Hepatocyte (in vitro differentiated cells): ENCODE measurements around the gene ZNF423. TPM values are rescaled to one million over a fixed set of nuclear protein-coding genes. Genes with fewer than 3 reads are reported as not detected.

Experiments used
- DNase-seq: peaks from one replicate; pipeline ENCODE4 v3.0.0-alpha.2; 2016; ENCODE audit warnings: low spot score
- H2AFZ ChIP-seq: fragments of 200-600 bp; sonication (generic); 2 replicates; pipeline ENCODE4 v1.6.0; 2016; ENCODE audit warnings: antibody characterized with exemption, mild to moderate bottlenecking
- H3K27ac ChIP-seq: fragments of 200-600 bp; sonication (generic); 2 replicates; pipeline ENCODE4 v1.5.1; 2016; ENCODE audit warnings: mild to moderate bottlenecking
- H3K27me3 ChIP-seq: fragments of 200-600 bp; sonication (generic); 2 replicates; pipeline ENCODE4 v1.6.1; 2016
- H3K36me3 ChIP-seq: fragments of 200-600 bp; sonication (generic); replicated peaks from 2 replicates; pipeline ENCODE4 v1.5.1; 2016; ENCODE audit warnings: low read depth; ENCODE audit not compliant: insufficient read depth
- H3K4me1 ChIP-seq: fragments of 200-600 bp; sonication (generic); 2 replicates; pipeline ENCODE4 v1.5.1; 2016; ENCODE audit warnings: mild to moderate bottlenecking, moderate library complexity; ENCODE audit not compliant: insufficient read depth
- H3K4me2 ChIP-seq: fragments of 200-600 bp; sonication (generic); 2 replicates; pipeline ENCODE4 v1.6.0; 2016
- H3K4me3 ChIP-seq: fragments of 200-600 bp; sonication (generic); 2 replicates; pipeline ENCODE4 v1.5.1; 2016; ENCODE audit warnings: mild to moderate bottlenecking
- H3K79me2 ChIP-seq: fragments of 200-600 bp; sonication (generic); 2 replicates; pipeline ENCODE4 v1.6.0; 2017; ENCODE audit warnings: mild to moderate bottlenecking
- H3K9me2 ChIP-seq: fragments of 200-600 bp; sonication (generic); replicated peaks from 2 replicates; pipeline ENCODE4 v1.6.0; 2017; ENCODE audit warnings: mild to moderate bottlenecking; ENCODE audit not compliant: insufficient read depth
- H3K9me3 ChIP-seq: fragments of 200-600 bp; sonication (generic); 2 replicates; pipeline ENCODE4 v1.5.1; 2016; ENCODE audit warnings: low read depth, mild to moderate bottlenecking
- H4K20me1 ChIP-seq: fragments of 200-600 bp; sonication (generic); 2 replicates; pipeline ENCODE4 v1.6.0; 2016; ENCODE audit warnings: mild to moderate bottlenecking; ENCODE audit not compliant: insufficient read depth, poor library complexity, severe bottlenecking
- EZH2 ChIP-seq: fragments of 200-600 bp; sonication (generic); IDR thresholded peaks from 2 replicates; pipeline ENCODE4 v1.6.1; 2016; ENCODE audit warnings: antibody characterized with exemption, mild to moderate bottlenecking, borderline replicate concordance
- EZH2phosphoT487 ChIP-seq: fragments of 200-600 bp; sonication (generic); IDR thresholded peaks from one replicate; pipeline ENCODE4 v1.6.1; 2018; ENCODE audit warnings: antibody characterized with exemption, mild to moderate bottlenecking, low read depth, moderate library complexity; ENCODE audit not compliant: unreplicated experiment, severe bottlenecking
- WGBS: methylation state at CpG from one replicate; pipeline ENCODE4 v1.1.6; 2016; ENCODE audit warnings: low lambda C conversion rate; ENCODE audit errors: missing lambda C conversion rate; 5-methylcytosine and 5-hydroxymethylcytosine counted together
- polyA plus RNA-seq: library from polyadenylated mRNA; unstranded; fragments of >200 nt; fragmentation: Nextera tagmentation; extraction: Ambion mirVana; gene quantifications from 2 replicates; pipeline ENCODE4 v1.2.1, GENCODE V29; 2016
- total RNA-seq: library from RNA; depleted of rRNA; stranded (reverse); fragments of >200 nt; gene quantifications from 2 replicates; pipeline ENCODE4 v1.2.3, GENCODE V29; 2014
- TF ChIP-seq, protein P1 (sequence below): fragments of 200-600 bp; sonication (generic); IDR thresholded peaks from 2 replicates; pipeline ENCODE4 v1.5.1; 2016; ENCODE audit warnings: antibody characterized with exemption, mild to moderate bottlenecking; ENCODE audit not compliant: poor library complexity

The ZNF423 gene
- total and polyA plus RNA-seq, 2 experiments from 2014 or later, result 9.6 to 11.8 TPM

DNA sequence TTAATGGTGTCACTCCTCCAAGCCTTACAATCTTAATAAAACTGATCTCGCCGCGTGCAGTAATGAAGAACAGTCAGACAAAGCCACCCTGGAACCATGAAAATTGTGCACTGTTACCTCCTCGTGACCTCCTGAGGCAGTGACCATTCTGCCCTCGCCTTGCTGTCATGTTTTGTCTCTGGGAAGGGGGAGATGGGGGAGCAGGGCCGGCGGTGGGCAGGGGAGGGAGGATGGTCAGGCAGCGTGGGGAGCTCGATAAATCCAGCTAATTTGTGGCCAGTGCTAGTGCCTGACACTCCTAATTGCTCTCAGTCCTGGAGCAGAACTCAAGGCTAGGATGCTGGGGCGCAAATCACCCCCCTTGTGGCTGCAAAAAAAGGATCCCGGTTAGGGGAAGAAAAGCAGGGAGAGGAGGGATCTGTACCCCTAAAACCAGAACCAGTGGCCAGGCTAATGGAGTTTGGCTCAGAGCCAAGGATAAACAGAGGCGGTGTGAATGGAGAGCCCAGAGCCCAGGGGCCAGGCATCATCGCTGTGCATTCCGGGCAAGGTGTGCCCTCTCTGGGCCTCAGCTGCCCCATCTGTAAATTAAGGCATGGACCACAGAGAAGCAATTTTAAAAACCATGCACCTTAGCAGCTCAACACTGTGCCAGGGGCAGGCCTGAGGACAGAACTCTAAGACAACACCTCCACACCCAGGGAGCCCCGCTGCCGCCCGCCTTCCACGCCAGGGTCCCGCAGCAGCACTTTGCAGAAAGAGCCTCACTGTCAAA is 113.3 kb downstream of the ZNF423 start:
- no peaks in the 10 kb centered on the region for H3K36me3 ChIP-seq
- no peaks in the 10 kb centered on the region for H3K9me3 ChIP-seq
- no peaks in the 10 kb centered on the region for H3K9me2 ChIP-seq
- H4K20me1 ChIP-seq, result no peaks in the 10 kb centered on the region
- no peak for DNase-seq
- TF ChIP-seq, protein P1, sequence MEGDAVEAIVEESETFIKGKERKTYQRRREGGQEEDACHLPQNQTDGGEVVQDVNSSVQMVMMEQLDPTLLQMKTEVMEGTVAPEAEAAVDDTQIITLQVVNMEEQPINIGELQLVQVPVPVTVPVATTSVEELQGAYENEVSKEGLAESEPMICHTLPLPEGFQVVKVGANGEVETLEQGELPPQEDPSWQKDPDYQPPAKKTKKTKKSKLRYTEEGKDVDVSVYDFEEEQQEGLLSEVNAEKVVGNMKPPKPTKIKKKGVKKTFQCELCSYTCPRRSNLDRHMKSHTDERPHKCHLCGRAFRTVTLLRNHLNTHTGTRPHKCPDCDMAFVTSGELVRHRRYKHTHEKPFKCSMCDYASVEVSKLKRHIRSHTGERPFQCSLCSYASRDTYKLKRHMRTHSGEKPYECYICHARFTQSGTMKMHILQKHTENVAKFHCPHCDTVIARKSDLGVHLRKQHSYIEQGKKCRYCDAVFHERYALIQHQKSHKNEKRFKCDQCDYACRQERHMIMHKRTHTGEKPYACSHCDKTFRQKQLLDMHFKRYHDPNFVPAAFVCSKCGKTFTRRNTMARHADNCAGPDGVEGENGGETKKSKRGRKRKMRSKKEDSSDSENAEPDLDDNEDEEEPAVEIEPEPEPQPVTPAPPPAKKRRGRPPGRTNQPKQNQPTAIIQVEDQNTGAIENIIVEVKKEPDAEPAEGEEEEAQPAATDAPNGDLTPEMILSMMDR, result no peak
- TF ChIP-seq EZH2phosphoT487, result no peak
- TF ChIP-seq EZH2, result no peak
- H3K4me1 ChIP-seq, result no peaks in the 10 kb centered on the region
- no peaks in the 10 kb centered on the region for H3K79me2 ChIP-seq
- no peak overlapping the region for H2AFZ ChIP-seq
- H3K4me3 ChIP-seq, result no peak overlapping the region
- no peak overlapping the region for H3K4me2 ChIP-seq
- H3K27ac ChIP-seq, result no peak overlapping the region
- WGBS, result 80% methylated on average over 19 of the region's 19 CpGs
- H3K27me3 ChIP-seq, result no peaks in the 10 kb centered on the region

- Histone ChIP-seq H3K79me2 (no peaks in the 10 kb centered on the region), H3K9me3 (no peaks in the 10 kb centered on the region), H2AFZ (no peak overlapping the region), H4K20me1 (no peaks in the 10 kb centered on the region), H3K27ac (no peak overlapping the region), H3K4me3 (no peak overlapping the region), H3K4me2 (no peak overlapping the region), H3K36me3 (no peaks in the 10 kb centered on the region), H3K27me3 (no peaks in the 10 kb centered on the region), H3K4me1 (no peaks in the 10 kb centered on the region), H3K9me2 (no peaks in the 10 kb centered on the region)
- TF ChIP-seq EZH2 (no peak), EZH2phosphoT487 (no peak)
- TF ChIP-seq, protein P1, result no peak
- no peak for DNase-seq
- 56% methylated on average over 7 of the region's 7 CpGs for WGBS
Measured at GRCh38 chr16:49740256-49740655, 115.7 kb downstream of the ZNF423 start.

GRCh38 chr16:49739381-49739780 is 116.5 kb downstream of the ZNF423 start:
- H3K36me3 ChIP-seq, result no peaks in the 10 kb centered on the region
- H3K4me3 ChIP-seq, result no peak overlapping the region

DNA sequence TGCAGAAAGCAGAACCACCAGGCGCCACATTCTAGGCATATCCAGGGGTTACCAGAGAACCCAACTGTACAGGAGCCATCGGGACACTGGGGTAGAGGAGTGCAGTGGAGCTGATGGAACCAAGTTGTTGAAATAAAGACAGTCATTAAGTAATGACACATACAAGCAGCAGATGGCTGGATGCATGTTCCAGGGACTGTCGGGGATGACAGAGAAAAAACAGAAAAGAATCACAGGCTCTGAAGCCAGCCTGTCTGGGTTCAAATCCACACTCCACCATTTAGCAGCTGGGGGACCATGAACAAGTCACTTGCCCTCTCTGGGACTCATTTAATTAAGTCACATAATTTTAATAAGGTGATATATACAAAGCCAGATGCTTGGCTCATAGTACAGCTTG is 117.1 kb downstream of the ZNF423 start:
- Histone ChIP-seq H3K4me1 (no peaks in the 10 kb centered on the region), H3K9me2 (no peaks in the 10 kb centered on the region), H3K9me3 (no peaks in the 10 kb centered on the region), H3K4me2 (no peak overlapping the region), H3K27ac (no peak overlapping the region), H3K27me3 (no peaks in the 10 kb centered on the region), H3K36me3 (no peaks in the 10 kb centered on the region), H4K20me1 (no peaks in the 10 kb centered on the region), H3K4me3 (no peak overlapping the region), H3K79me2 (no peaks in the 10 kb centered on the region), H2AFZ (no peak overlapping the region)
- no peak for DNase-seq
- 98% methylated on average over 3 of the region's 3 CpGs for WGBS
- TF ChIP-seq EZH2, result no peak
- TF ChIP-seq, protein P1, result no peak
- no peak for TF ChIP-seq EZH2phosphoT487

More at GRCh38 chr16:49739381-49739780, 116.5 kb downstream of the ZNF423 start:
- no peaks in the 10 kb centered on the region for H3K79me2 ChIP-seq
- H3K4me2 ChIP-seq, result no peak overlapping the region
- H3K9me2 ChIP-seq, result no peaks in the 10 kb centered on the region
- no peaks in the 10 kb centered on the region for H4K20me1 ChIP-seq
- no peak overlapping the region for H3K27ac ChIP-seq
- no peaks in the 10 kb centered on the region for H3K27me3 ChIP-seq
- no peak for TF ChIP-seq EZH2
- no peak for TF ChIP-seq EZH2phosphoT487
- H3K4me1 ChIP-seq, result no peaks in the 10 kb centered on the region
- DNase-seq, result no peak
- H3K9me3 ChIP-seq, result no peaks in the 10 kb centered on the region
- H2AFZ ChIP-seq, result no peak overlapping the region
- WGBS, result 68% methylated on average over 9 of the region's 9 CpGs
